Gastroesophageal sphincter (tissue), 3 donors: ENCODE measurements around the gene APLP2.

Experiments used
- POLR2A ChIP-seq, 2 donors: fragments of 450-650 bp; IDR thresholded peaks; one replicate each; pipeline ENCODE4 v1.6.1; 2017; ENCODE audit warnings: antibody characterized with exemption in 2 of 2, mild to moderate bottlenecking in 2 of 2, moderate library complexity in 1 of 2
- TF ChIP-seq, protein P1 (sequence below), 4 experiments: fragments of 200-600 bp in 2 of 4; fragments of 450-650 bp in 2 of 4; sonication (generic) in 1 of 4; IDR thresholded peaks; one replicate each; pipeline ENCODE4 v1.5.1; 2017 to 2019; ENCODE audit warnings: antibody characterized with exemption in 4 of 4, mild to moderate bottlenecking in 2 of 4, moderate library complexity in 2 of 4

GRCh38 chr11:130168105-130168504, 98.4 kb downstream of the APLP2 start:
- TF ChIP-seq, protein P1, sequence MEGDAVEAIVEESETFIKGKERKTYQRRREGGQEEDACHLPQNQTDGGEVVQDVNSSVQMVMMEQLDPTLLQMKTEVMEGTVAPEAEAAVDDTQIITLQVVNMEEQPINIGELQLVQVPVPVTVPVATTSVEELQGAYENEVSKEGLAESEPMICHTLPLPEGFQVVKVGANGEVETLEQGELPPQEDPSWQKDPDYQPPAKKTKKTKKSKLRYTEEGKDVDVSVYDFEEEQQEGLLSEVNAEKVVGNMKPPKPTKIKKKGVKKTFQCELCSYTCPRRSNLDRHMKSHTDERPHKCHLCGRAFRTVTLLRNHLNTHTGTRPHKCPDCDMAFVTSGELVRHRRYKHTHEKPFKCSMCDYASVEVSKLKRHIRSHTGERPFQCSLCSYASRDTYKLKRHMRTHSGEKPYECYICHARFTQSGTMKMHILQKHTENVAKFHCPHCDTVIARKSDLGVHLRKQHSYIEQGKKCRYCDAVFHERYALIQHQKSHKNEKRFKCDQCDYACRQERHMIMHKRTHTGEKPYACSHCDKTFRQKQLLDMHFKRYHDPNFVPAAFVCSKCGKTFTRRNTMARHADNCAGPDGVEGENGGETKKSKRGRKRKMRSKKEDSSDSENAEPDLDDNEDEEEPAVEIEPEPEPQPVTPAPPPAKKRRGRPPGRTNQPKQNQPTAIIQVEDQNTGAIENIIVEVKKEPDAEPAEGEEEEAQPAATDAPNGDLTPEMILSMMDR (IDR thresholded peaks at IDR 0.05), result no peak
- no peak for TF ChIP-seq POLR2A (IDR thresholded peaks at IDR 0.05)
